A549 (cell line): ENCODE data around the gene ZNF775.

Experiments
- CBX2 ChIP-seq: fragments of 200-600 bp; sonication (generic); IDR thresholded peaks from 2 replicates; pipeline ENCODE4 v1.6.1; 2016; ENCODE audit warnings: low read depth, mild to moderate bottlenecking, borderline replicate concordance
- CTCF ChIP-seq: fragments of >200 bp; sonication (Bioruptor Twin); formaldehyde crosslinking; IDR thresholded peaks from 3 replicates; pipeline ENCODE4 v1.5.1; 2016
- ELK1 ChIP-seq: fragments of 150-350 bp; IDR thresholded peaks from 2 replicates; pipeline ENCODE4 v1.6.1; 2014; ENCODE audit warnings: low read depth, mild to moderate bottlenecking, low read length
- EP300 ChIP-seq, 2 experiments: fragments of >200 bp; sonication (Bioruptor Twin); formaldehyde crosslinking; IDR thresholded peaks; 2 replicates in 1 of 2; 3 replicates in 1 of 2; pipeline ENCODE4 v1.6.1; 2016 to 2017
- KDM1A ChIP-seq: fragments of 200-600 bp; sonication (generic); IDR thresholded peaks from 2 replicates; pipeline ENCODE4 v1.6.1; 2016; ENCODE audit warnings: low read depth, mild to moderate bottlenecking
- MAX ChIP-seq: IDR thresholded peaks from 2 replicates; pipeline ENCODE4 v1.6.1; 2012
- NFE2L2 ChIP-seq: fragments of 150-350 bp; conservative IDR thresholded peaks from 2 replicates; pipeline ENCODE4 v1.6.1; 2014; ENCODE audit warnings: low read length
- RAD21 ChIP-seq, 2 experiments: fragments of >200 bp in 1 of 2; sonication (Bioruptor Twin) in 1 of 2; formaldehyde crosslinking in 1 of 2; IDR thresholded peaks in 1 of 2; conservative IDR thresholded peaks in 1 of 2; 2 replicates in 1 of 2; 3 replicates in 1 of 2; pipeline ENCODE4 v1.6.1; 2012 to 2018; ENCODE audit warnings: inconsistent platforms in 1 of 2
- RCOR1 ChIP-seq: fragments of 150-350 bp; IDR thresholded peaks from 2 replicates; pipeline ENCODE4 v1.6.1; 2014; ENCODE audit warnings: antibody characterized with exemption, low read length, low read depth
- RFX5 ChIP-seq: fragments of 450-650 bp; IDR thresholded peaks from 2 replicates; pipeline ENCODE4 v1.7.1; 2014; ENCODE audit warnings: antibody characterized with exemption, mild to moderate bottlenecking, moderate library complexity
- TP53 ChIP-seq: fragments of 250-450 bp; sonication (Bioruptor Pico); IDR thresholded peaks from 2 replicates; pipeline ENCODE4 v1.5.0; 2021; ENCODE audit warnings: mild to moderate bottlenecking, moderate library complexity

- TF ChIP-seq ELK1 (no peak), RFX5 (no peak), CTCF (no peak), MAX (no peak), EP300 (IDR thresholded peaks at IDR 0.05) (no peak), RCOR1 (no peak), CBX2 (no peak), RAD21 (conservative IDR thresholded peaks at IDR 0.05 in 1 of 2, IDR thresholded peaks at IDR 0.05 in 1 of 2) (no peak), KDM1A (no peak), NFE2L2 (no peak), TP53 (CRISPR knock-in tag) (no peak)
Observed at GRCh38 chr7:150351587-150352194, 27.4 kb upstream of the ZNF775 start.
